SJCRH30 (cell line): ENCODE measurements around the gene GPR6. TPM values are rescaled to one million over a fixed set of nuclear protein-coding genes. Genes with fewer than 3 reads are reported as not detected.

ENCODE experiments used
- DNase-seq, 2 experiments: peaks; one replicate each; pipeline ENCODE4 v3.0.0-alpha.2; 2015 to 2020
- H3K27ac ChIP-seq: fragments of 250-450 bp; sonication (Bioruptor Pico); 2 replicates; pipeline ENCODE4 v1.5.1; 2020; ENCODE audit warnings: mild to moderate bottlenecking, moderate library complexity
- H3K27me3 ChIP-seq: fragments of 250-450 bp; sonication (Bioruptor Pico); 2 replicates; pipeline ENCODE4 v1.5.1; 2020; ENCODE audit warnings: mild to moderate bottlenecking, moderate library complexity
- H3K36me3 ChIP-seq: fragments of 250-450 bp; sonication (Bioruptor Pico); 2 replicates; pipeline ENCODE4 v1.5.1; 2020; ENCODE audit warnings: mild to moderate bottlenecking, moderate library complexity
- H3K4me1 ChIP-seq: fragments of 250-450 bp; sonication (Bioruptor Pico); 2 replicates; pipeline ENCODE4 v1.5.1; 2020; ENCODE audit warnings: mild to moderate bottlenecking, moderate library complexity
- H3K4me3 ChIP-seq: fragments of 250-450 bp; sonication (Bioruptor Pico); 2 replicates; pipeline ENCODE4 v1.5.1; 2020; ENCODE audit warnings: mild to moderate bottlenecking, moderate library complexity
- H3K9me3 ChIP-seq: fragments of 250-450 bp; sonication (Bioruptor Pico); replicated peaks from 2 replicates; pipeline ENCODE4 v1.5.1; 2020; ENCODE audit warnings: mild to moderate bottlenecking, moderate library complexity
- total RNA-seq: library from RNA; depleted of rRNA; stranded (reverse); fragments of >200 nt; shearing (Covaris generic); gene quantifications from 2 replicates; pipeline ENCODE4 v1.2.3, GENCODE V29; 2014; rRNA removed

GPR6 gene
- total RNA-seq, result not detected in 2 replicates

- no peaks in the 10 kb centered on the region for H3K9me3 ChIP-seq
- no peaks in the 10 kb centered on the region for H3K27me3 ChIP-seq
- H3K36me3 ChIP-seq, result no peaks in the 10 kb centered on the region
- H3K4me3 ChIP-seq, result no peak within 1 kb of the TSS
- DNase-seq, result peak; percentile 58 to 72
- H3K4me1 ChIP-seq, result no peaks in the 10 kb centered on the region
- H3K27ac ChIP-seq, result no peak within 1 kb of the TSS
These were observed at the start of gene GPR6 for GRCh38 chr6:109978174-109979032. GPR6 (plus strand) TSS chr6:109978311; CDS start chr6:109979113, 802 bp downstream.

DNA sequence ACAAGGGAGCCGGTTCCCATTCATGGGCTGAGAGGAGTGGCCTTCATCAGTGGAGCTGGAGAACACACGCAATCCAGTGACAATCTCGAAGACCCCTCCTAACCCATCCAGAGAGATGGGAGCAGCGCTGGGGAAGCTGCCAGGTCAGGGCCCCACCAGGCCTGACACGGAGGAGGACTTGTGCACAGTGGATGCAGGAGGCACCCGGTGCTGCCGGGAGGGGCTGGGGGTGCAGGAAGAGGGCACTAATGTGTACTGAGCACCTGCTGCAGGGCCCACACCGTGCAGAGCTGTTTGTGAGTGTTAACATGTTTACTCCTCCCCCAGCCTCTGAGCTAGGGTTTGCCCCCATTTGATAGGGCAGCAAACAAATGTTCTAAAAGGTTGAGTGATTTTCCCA lies 43.8 kb upstream of the GPR6 start:
- no peaks in the 10 kb centered on the region for H3K9me3 ChIP-seq
- H3K36me3 ChIP-seq, result no peaks in the 10 kb centered on the region

DNA sequence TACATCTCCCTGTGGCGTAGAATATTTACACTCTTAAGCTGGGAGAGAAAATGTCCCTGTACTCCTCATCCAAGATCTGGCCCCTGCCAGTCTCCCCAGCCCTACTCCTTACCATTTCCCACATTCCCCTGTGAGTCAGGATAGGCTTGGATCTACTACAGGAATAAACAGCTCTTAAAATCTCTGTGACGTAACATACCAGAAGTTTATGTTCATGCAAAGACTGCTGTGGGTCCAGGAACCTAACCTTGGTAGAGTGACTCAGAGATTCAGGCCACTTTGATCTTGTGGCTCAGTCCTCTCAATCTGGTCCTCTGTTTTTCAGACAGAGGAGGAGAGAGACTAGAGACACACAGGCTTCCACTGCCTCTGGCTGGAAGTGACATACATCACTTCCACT lies 38.5 kb upstream of the GPR6 start:
- Histone ChIP-seq H3K4me1 (no peaks in the 10 kb centered on the region), H3K36me3 (no peaks in the 10 kb centered on the region), H3K4me3 (no peak overlapping the region), H3K9me3 (no peaks in the 10 kb centered on the region), H3K27ac (no peak overlapping the region), H3K27me3 (no peaks in the 10 kb centered on the region)
- no peak for DNase-seq

More for the DNA sequence above, 43.8 kb upstream of the GPR6 start:
- H3K4me3 ChIP-seq, result no peak overlapping the region
- H3K4me1 ChIP-seq, result no peaks in the 10 kb centered on the region
- no peak for DNase-seq
- no peaks in the 10 kb centered on the region for H3K27me3 ChIP-seq
- no peak overlapping the region for H3K27ac ChIP-seq

DNA sequence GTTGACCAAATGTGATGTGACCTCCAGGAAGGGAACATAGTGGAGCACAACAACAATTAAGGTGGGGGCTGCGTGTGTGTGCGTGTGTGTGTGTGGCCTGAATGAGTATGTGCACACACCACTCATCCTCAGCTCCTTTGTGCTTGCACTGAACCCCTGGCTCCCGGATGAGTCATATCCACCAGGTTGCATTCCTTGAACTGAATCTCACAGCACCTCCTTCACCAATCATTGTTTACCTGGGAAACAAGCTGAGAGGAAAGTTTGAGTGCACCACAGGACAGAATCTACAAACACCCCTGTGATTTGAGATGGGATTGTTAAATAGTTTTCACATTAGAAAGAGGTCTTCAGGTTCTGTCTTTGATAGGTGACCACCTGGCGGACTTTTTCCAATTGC lies 33.7 kb upstream of the GPR6 start:
- Histone ChIP-seq H3K27ac (no peak overlapping the region), H3K4me1 (no peaks in the 10 kb centered on the region), H3K4me3 (no peak overlapping the region), H3K9me3 (no peaks in the 10 kb centered on the region), H3K36me3 (no peaks in the 10 kb centered on the region), H3K27me3 (no peaks in the 10 kb centered on the region)
- no peak for DNase-seq

GRCh38 chr6:109945091-109945490 lies 33.0 kb upstream of the GPR6 start:
- no peak overlapping the region for H3K27ac ChIP-seq
- H3K9me3 ChIP-seq, result no peaks in the 10 kb centered on the region
- H3K36me3 ChIP-seq, result no peaks in the 10 kb centered on the region
- H3K4me3 ChIP-seq, result no peak overlapping the region
- H3K27me3 ChIP-seq, result no peaks in the 10 kb centered on the region
- no peaks in the 10 kb centered on the region for H3K4me1 ChIP-seq
- no peak for DNase-seq

DNA sequence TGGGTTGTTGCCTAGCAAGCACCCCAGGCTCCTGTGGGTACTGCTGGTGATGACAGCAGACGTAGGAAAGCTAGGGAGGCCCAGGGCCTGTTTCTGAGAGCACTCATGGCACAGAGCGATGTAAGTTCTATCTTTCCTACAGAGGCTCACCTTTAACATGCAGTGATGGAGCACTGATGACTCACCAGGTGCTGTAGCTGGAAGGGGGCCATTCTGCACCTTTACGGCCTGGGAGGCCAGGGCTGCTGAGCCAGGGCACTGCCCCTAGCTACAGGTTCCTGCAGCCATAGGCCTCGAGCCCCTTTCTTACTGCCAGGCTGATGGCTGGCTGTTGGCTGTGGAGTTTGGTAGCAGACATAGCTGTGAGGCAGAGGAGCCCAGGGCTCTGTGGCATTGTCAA lies 31.1 kb upstream of the GPR6 start:
- DNase-seq, result no peak
- Histone ChIP-seq H3K4me1 (no peaks in the 10 kb centered on the region), H3K36me3 (no peaks in the 10 kb centered on the region), H3K9me3 (no peaks in the 10 kb centered on the region), H3K27me3 (no peaks in the 10 kb centered on the region), H3K4me3 (no peak overlapping the region), H3K27ac (no peak overlapping the region)

DNA sequence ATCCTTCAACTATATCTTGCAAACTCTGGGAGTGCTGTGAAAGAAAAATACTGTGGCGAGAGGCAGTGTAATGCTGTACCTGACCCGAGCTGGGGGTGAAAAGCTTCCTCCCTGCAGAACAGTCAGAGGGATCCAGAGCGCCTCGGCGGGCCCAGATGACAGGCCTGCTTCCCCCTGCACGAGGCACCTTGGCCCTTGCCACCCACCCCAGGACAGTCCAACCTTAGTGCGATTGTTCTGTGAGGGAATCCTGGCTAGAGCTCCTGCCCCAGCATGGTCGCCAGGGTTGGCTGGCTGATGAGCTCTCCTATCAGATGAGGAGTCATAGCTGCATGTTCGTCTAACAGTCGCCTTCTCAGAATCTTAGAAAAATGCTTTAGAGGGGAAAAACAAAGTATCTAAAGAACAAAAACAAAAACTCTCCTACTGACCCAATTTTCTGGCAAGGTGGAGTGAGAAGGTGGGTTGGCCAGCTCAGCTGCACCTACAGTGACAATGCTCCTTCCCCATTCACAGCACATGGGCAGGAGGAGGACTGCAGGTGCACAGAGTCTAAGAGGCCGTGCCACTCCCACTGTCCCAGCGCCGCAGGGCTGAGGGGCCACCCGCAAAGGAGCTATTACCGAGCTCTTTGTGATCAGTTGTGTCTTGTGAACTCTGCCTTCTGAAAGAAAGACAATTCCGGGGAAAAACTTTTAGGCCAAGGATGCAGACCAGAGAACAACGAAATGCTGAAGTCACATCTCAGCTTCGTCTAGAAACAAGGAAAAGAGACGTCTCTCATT lies 28.6 kb upstream of the GPR6 start:
- Histone ChIP-seq H3K4me1 (no peaks in the 10 kb centered on the region), H3K27ac (no peak overlapping the region), H3K9me3 (no peaks in the 10 kb centered on the region), H3K27me3 (no peaks in the 10 kb centered on the region), H3K4me3 (no peak overlapping the region), H3K36me3 (no peaks in the 10 kb centered on the region)
- DNase-seq, result no peak

DNA sequence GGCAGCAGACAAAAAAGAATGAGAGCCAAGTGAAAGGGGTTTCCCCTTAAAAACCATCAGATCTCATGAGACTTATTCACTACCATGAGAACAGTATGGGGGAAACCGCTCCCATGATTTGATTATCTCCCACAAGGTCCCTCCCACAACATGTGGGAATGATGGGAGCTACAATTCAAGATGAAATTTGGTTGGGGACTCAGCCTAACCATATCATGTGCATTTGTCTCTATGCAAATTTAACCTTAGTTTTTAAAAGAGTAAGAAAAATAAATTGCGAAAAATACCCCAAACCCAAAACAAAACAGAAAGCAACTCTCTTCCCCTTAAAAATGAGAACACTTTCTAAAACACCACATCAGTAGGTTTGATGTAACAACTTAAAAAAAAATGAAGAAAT lies 22.6 kb upstream of the GPR6 start:
- Histone ChIP-seq H3K36me3 (no peaks in the 10 kb centered on the region), H3K4me3 (no peak overlapping the region), H3K27ac (no peak overlapping the region), H3K27me3 (no peaks in the 10 kb centered on the region), H3K4me1 (no peaks in the 10 kb centered on the region), H3K9me3 (no peaks in the 10 kb centered on the region)
- no peak for DNase-seq

DNA sequence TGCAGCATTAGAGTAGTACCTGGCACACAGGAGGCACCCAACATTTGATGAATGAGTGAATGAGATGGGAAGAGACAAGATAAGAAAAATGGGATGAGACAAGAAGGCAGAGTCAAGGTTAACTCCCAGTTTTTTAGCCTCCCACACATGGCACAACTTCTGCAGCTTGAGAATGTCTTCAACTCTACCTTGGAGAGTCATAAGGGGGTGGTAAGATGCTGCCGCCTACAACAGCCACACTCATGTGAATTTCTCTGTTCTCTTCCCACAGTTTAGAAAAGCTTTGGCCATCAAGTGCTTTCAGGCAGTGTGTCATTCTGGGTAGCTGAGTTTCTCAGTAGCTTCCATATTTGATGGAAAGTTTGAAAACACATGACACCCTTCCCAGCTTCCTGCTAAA lies 19.5 kb upstream of the GPR6 start:
- Histone ChIP-seq H3K36me3 (no peaks in the 10 kb centered on the region), H3K9me3 (no peaks in the 10 kb centered on the region), H3K27me3 (no peaks in the 10 kb centered on the region)

DNA sequence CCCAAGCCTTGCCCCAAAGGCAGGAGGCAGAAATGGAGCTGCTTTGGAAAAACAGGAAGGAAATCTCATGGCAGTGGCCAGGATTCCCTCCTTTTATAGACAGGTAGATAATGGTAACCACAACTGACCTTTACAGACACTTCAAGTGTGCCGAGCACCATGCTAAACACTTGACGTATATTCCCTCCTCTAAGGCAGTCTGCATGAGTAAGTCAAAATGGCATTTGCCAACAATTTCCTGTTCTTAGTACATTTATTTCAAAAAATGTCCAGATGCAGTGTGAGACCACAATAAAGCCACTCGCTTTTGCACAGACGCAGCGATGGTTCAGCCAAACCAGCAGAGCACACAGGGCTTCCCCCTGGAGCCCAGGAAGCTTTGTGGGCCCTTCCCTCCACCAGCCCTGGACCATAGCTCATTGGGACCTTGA lies 16.5 kb upstream of the GPR6 start:
- no peak for DNase-seq
- H3K9me3 ChIP-seq, result no peaks in the 10 kb centered on the region

More for the DNA sequence above, 19.5 kb upstream of the GPR6 start:
- Histone ChIP-seq H3K4me1 (no peaks in the 10 kb centered on the region), H3K4me3 (no peak overlapping the region), H3K27ac (no peak overlapping the region)
- DNase-seq, result no peak

GRCh38 chr6:109962271-109962670 lies 15.8 kb upstream of the GPR6 start:
- Histone ChIP-seq H3K9me3 (no peaks in the 10 kb centered on the region), H3K4me3 (no peak overlapping the region), H3K27ac (no peak overlapping the region), H3K4me1 (no peaks in the 10 kb centered on the region), H3K27me3 (no peaks in the 10 kb centered on the region), H3K36me3 (no peaks in the 10 kb centered on the region)
- no peak for DNase-seq

More for the DNA sequence above, 16.5 kb upstream of the GPR6 start:
- Histone ChIP-seq H3K27ac (no peak overlapping the region), H3K27me3 (no peaks in the 10 kb centered on the region), H3K4me3 (no peak overlapping the region), H3K36me3 (no peaks in the 10 kb centered on the region), H3K4me1 (no peaks in the 10 kb centered on the region)

- no peak for DNase-seq
- no peaks in the 10 kb centered on the region for H3K9me3 ChIP-seq
- H3K36me3 ChIP-seq, result no peaks in the 10 kb centered on the region
- no peaks in the 10 kb centered on the region for H3K27me3 ChIP-seq
- no peaks in the 10 kb centered on the region for H3K4me1 ChIP-seq
- no peak overlapping the region for H3K4me3 ChIP-seq
- H3K27ac ChIP-seq, result no peak overlapping the region
These were observed 14.4 kb upstream of the GPR6 start for GRCh38 chr6:109963598-109964170.

GRCh38 chr6:109964949-109965348 lies 13.2 kb upstream of the GPR6 start:
- H3K27ac ChIP-seq, result no peak overlapping the region

DNA sequence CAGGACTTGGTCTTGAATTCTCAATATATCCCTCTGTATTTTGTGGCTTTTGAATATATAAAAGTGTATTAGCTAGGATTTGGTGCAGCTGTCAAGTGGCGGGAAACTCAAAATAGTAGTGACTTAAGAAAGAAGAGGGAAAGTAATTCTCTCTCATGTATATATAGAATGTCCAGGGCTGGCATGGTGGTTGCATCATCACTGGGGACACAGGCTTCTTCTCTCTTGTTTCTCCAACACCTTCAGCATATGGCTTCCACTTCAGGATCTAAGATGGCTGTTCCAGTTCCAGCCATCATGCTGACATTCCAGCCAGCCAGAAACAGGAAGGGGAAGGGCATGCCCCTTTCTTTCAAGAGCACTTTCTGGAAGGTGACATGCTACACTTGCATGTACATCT lies 11.8 kb upstream of the GPR6 start:
- H3K4me1 ChIP-seq, result no peaks in the 10 kb centered on the region
- no peaks in the 10 kb centered on the region for H3K27me3 ChIP-seq
- no peak for DNase-seq
- no peaks in the 10 kb centered on the region for H3K36me3 ChIP-seq
- H3K9me3 ChIP-seq, result no peaks in the 10 kb centered on the region
- H3K27ac ChIP-seq, result no peak overlapping the region
- no peak overlapping the region for H3K4me3 ChIP-seq

More at GRCh38 chr6:109964949-109965348, 13.2 kb upstream of the GPR6 start:
- Histone ChIP-seq H3K36me3 (no peaks in the 10 kb centered on the region), H3K4me3 (no peak overlapping the region), H3K9me3 (no peaks in the 10 kb centered on the region), H3K27me3 (no peaks in the 10 kb centered on the region), H3K4me1 (no peaks in the 10 kb centered on the region)
- no peak for DNase-seq

DNA sequence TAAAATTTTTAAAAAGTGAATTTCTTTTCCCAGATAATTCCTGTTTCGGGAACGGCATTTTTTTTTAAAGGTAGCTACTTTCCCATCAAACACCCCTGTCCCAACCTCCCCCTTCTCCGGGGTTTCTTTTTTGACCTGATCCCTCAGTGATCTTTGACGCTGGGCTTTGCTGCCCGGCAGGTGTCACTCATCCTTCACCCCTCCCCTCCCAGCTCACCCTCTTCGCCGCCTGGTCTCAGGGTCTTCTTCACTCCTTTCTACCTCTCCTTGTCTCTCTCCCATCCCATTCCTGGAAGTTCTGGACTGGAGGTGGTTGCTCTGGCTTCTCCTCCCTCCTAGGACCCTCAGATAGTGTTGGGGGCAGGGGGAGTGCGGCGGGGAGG lies 329 bp upstream of the GPR6 start:
- DNase-seq, result no peak
- Histone ChIP-seq H3K36me3 (no peaks in the 10 kb centered on the region), H3K9me3 (no peaks in the 10 kb centered on the region), H3K27me3 (no peaks in the 10 kb centered on the region), H3K27ac (no peak overlapping the region), H3K4me1 (no peaks in the 10 kb centered on the region), H3K4me3 (no peak overlapping the region)
